Small intestine (tissue), 7 donors: Measurements from ENCODE around the gene GRPR. TPM values are rescaled to one million over a fixed set of nuclear protein-coding genes. Genes with fewer than 3 reads are reported as not detected.
"Not testable (repeated sequence)": the region's sequence is repeated elsewhere in the genome, so short reads cannot be mapped to it uniquely, and the experiment has no call there.

Source experiments
- DNase-seq, 2 donors: peaks; one replicate each; pipeline versions ENCODE4 v3.0.0 to v3.0.0-alpha.2; 2013
- FAIRE-seq: peaks from 2 replicates; lab custom pipeline; 2012; peaks lifted over from hg19 to GRCh38; lab: Jason Lieb, UNC
- H3K27ac ChIP-seq, 3 donors: one replicate each; pipeline ENCODE4 v1.5.1; 2013; ENCODE audit warnings: low read length in 2 of 3, mild to moderate bottlenecking in 2 of 3, control low read depth in 1 of 3, inconsistent platforms in 1 of 3, low read depth in 1 of 3, moderate library complexity in 1 of 3
- H3K27me3 ChIP-seq, 3 donors: one replicate each; pipeline ENCODE4 v1.6.1; 2013; ENCODE audit warnings: low read length in 3 of 3, inconsistent platforms in 1 of 3; ENCODE audit not compliant: control insufficient read depth in 3 of 3, insufficient read depth in 3 of 3
- H3K36me3 ChIP-seq, 3 donors: one replicate each; pipeline ENCODE4 v1.6.1; 2013; ENCODE audit warnings: low read length in 3 of 3, inconsistent platforms in 1 of 3, low read depth in 1 of 3, mild to moderate bottlenecking in 1 of 3, moderate library complexity in 1 of 3; ENCODE audit not compliant: control insufficient read depth in 3 of 3, insufficient read depth in 2 of 3
- H3K4me1 ChIP-seq, 3 donors: one replicate each; pipeline ENCODE4 v1.6.1; 2013; ENCODE audit warnings: low read length in 2 of 3, inconsistent platforms in 1 of 3, low read depth in 1 of 3, mild to moderate bottlenecking in 1 of 3, moderate library complexity in 1 of 3; ENCODE audit not compliant: control insufficient read depth in 3 of 3, insufficient read depth in 2 of 3
- H3K4me3 ChIP-seq, 3 donors: one replicate each; pipeline ENCODE4 v1.5.1; 2013; ENCODE audit warnings: low read length in 3 of 3, control low read depth in 1 of 3, inconsistent platforms in 1 of 3, low read depth in 1 of 3, mild to moderate bottlenecking in 1 of 3, moderate library complexity in 1 of 3
- H3K9me3 ChIP-seq, 2 donors: one replicate each; pipeline ENCODE4 v1.6.1; 2013; ENCODE audit warnings: low read depth in 1 of 2, low read length in 1 of 2; ENCODE audit not compliant: control insufficient read depth in 2 of 2, insufficient read depth in 1 of 2
- WGBS, 3 donors: extraction: QIAGEN DNeasy Blood & Tissue Kit; methylation state at CpG; one replicate each; pipeline ENCODE4 v1.1.7; 2013; 5-methylcytosine and 5-hydroxymethylcytosine counted together
- polyA plus RNA-seq, 4 donors: library from polyadenylated mRNA; stranded (reverse) in 3 of 4; unstranded in 1 of 4; fragments of 200-250 nt in 3 of 4; fragments of 120-200 nt in 1 of 4; gene quantifications; one replicate each; pipeline versions ENCODE4 v1.2.1 to v1.2.3, GENCODE V29; 2013
- donor health status: healthy with polysubstance abuse.
- donor health status: control.
- donor health status: control.
- donor health status: Bipolar disorder and iron deficiency.
- donor health status: healthy.

Gene GRPR
- polyA plus RNA-seq, 4 donors, result 0.06 to 0.15 TPM; not detected in 2

- no peaks in the 10 kb centered on the region for H3K4me1 ChIP-seq
- 48 to 72% (median 57%) methylated on average over 3 of the region's 3 CpGs for WGBS, 3 donors
- no peaks in the 10 kb centered on the region for H3K9me3 ChIP-seq
- no peak for DNase-seq
- H3K36me3 ChIP-seq, result no peaks in the 10 kb centered on the region
- FAIRE-seq, result no peak
- no peaks in the 10 kb centered on the region for H3K27me3 ChIP-seq
- no peak overlapping the region for H3K4me3 ChIP-seq
- H3K27ac ChIP-seq, result no peak overlapping the region
Observed at GRCh38 chrX:16175329-16176061, 52.1 kb downstream of the GRPR start.

- WGBS, 3 donors, result 42 to 47% (median 43%) methylated on average over 2 of the region's 2 CpGs
- no peaks in the 10 kb centered on the region for H3K9me3 ChIP-seq
- FAIRE-seq, result no peak
- DNase-seq, result no peak
- no peaks in the 10 kb centered on the region for H3K36me3 ChIP-seq
- no peaks in the 10 kb centered on the region for H3K27me3 ChIP-seq
- no peak overlapping the region for H3K4me3 ChIP-seq
- no peaks in the 10 kb centered on the region for H3K4me1 ChIP-seq
- H3K27ac ChIP-seq, result no peak overlapping the region
Observed at GRCh38 chrX:16177260-16177659, 53.9 kb downstream of the GRPR start.

GRCh38 chrX:16183843-16184242, 60.5 kb downstream of the GRPR start:
- not testable (repeated sequence) for H3K4me3 ChIP-seq, FAIRE-seq, H3K27ac ChIP-seq, H3K9me3 ChIP-seq, H3K36me3 ChIP-seq, DNase-seq, H3K27me3 ChIP-seq, H3K4me1 ChIP-seq
- WGBS, 3 donors, result 24 to 56% (median 41%) methylated on average over 6 to 10 of the region's 10 CpGs

- FAIRE-seq (no peak), DNase-seq (no peak)
- Histone ChIP-seq H3K36me3 (no peaks in the 10 kb centered on the region), H3K27me3 (no peaks in the 10 kb centered on the region), H3K9me3 (peaks cover 0 to 1% of the 10 kb centered on the region in 2 donors), H3K4me1 (no peaks in the 10 kb centered on the region), H3K27ac (no peak overlapping the region), H3K4me3 (no peak overlapping the region)
- WGBS, 3 donors, result 56 to 75% (median 61%) methylated on average over 2 of the region's 2 CpGs
Observed at GRCh38 chrX:16185725-16186136, 62.4 kb downstream of the GRPR start.

- Histone ChIP-seq H3K27ac (no peak overlapping the region), H3K36me3 (no peaks in the 10 kb centered on the region), H3K4me3 (no peak overlapping the region), H3K27me3 (no peaks in the 10 kb centered on the region), H3K9me3 (peaks cover 0 to 1% of the 10 kb centered on the region in 2 donors), H3K4me1 (no peaks in the 10 kb centered on the region)
- 59 to 68% (median 61%) methylated on average over 3 of the region's 3 CpGs for WGBS, 3 donors
- FAIRE-seq, result no peak
- DNase-seq, result no peak
Observed at GRCh38 chrX:16186380-16187007, 63.1 kb downstream of the GRPR start.

DNA sequence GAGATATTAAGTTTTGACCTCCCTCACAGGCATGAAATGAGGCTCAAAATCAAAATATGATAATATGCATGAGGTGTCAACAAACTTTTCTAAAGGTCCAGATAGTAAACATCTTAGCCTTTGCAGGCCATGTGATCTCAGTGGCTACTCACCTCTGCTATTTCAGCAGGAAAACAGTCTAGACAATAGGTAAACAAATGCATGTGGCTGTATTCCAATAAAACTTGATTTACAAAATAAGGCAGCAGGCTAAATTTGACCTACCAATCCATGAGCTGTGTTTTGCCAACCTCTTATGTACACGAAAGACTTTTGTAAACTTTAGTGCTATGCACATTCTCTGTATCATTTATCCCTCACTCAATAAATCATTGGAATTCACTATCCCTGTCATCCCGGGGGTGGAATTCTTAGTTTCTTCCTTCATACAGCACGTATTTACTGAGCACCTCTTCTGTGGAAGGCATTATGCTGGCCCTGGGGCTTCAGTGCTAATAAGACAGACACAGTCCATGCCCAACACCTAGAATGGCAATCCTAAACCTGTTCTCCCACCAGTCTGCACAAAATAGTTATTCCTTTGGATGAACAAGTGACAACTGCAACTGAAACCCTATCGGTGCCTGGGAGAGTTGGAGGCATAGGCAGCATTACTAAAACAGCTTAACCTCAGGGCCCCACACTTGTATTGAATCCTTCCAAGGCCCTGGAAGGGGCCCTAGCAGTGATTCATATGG, 63.8 kb downstream of the GRPR start:
- DNase-seq (no peak), FAIRE-seq (no peak)
- 57 to 74% (median 60%) methylated on average over 4 of the region's 4 CpGs for WGBS, 3 donors

DNA sequence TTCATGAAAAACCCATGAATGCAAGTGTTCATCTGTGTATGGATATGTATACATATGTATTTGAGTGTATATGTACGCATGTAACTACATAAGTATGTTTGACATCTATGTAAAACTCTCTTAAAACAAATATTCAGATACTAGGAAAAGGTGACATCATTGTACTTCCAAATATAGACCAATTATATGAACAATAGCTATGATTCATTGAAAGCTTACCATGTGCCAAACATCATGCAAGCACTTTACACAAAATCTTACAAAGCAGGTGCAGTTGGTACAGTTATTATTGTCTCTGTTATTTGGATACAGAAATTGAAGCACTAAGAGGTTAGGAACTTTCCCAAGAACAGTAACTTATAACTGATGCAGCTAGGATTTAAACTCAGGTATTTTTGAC, 65.3 kb downstream of the GRPR start:
- DNase-seq, result no peak
- no peaks in the 10 kb centered on the region for H3K4me1 ChIP-seq
- no peak overlapping the region for H3K27ac ChIP-seq
- peaks cover 0 to 1% of the 10 kb centered on the region in 2 donors for H3K9me3 ChIP-seq
- no peaks in the 10 kb centered on the region for H3K27me3 ChIP-seq
- 17 to 83% (median 37%) methylated on average over 1 of the region's 1 CpG for WGBS, 3 donors
- H3K36me3 ChIP-seq, result no peaks in the 10 kb centered on the region
- FAIRE-seq, result no peak
- H3K4me3 ChIP-seq, result no peak overlapping the region

More for the DNA sequence above, 63.8 kb downstream of the GRPR start:
- Histone ChIP-seq H3K27ac (no peak overlapping the region), H3K9me3 (peaks cover 0 to 1% of the 10 kb centered on the region in 2 donors), H3K27me3 (no peaks in the 10 kb centered on the region), H3K4me1 (no peaks in the 10 kb centered on the region), H3K4me3 (no peak overlapping the region), H3K36me3 (no peaks in the 10 kb centered on the region)

DNA sequence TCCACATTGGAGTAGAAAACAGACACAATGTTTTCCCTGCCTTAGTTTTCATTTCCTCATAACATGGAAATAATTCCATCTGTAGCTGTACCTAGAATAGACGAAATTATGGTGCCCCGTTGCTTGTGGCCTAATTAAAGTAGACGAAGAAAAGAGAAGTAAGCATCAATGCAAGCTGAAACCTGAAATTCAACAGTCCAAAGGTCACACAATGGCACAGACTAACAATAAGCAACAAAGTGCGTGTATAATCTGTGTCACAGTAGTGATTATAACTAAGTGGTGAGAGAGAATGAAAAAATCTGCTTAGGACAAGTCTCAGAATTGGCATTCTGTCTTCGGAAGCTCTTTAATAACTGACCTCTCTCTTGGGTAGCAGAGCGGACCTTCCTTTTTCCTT, 68.2 kb downstream of the GRPR start:
- 26 to 70% (median 49%) methylated on average over 6 of the region's 6 CpGs for WGBS, 3 donors
- Histone ChIP-seq H3K27me3 (no peaks in the 10 kb centered on the region), H3K9me3 (peaks cover 0 to 1% of the 10 kb centered on the region in 2 donors), H3K4me1 (no peaks in the 10 kb centered on the region), H3K27ac (no peak overlapping the region), H3K36me3 (no peaks in the 10 kb centered on the region), H3K4me3 (no peak overlapping the region)
- peak; percentile 51 to 57 for DNase-seq
- no peak for FAIRE-seq
